ENCODE measurements around the gene MOB1B. TPM values are rescaled to one million over a fixed set of nuclear protein-coding genes. Genes with fewer than 3 reads are reported as not detected.
"Not testable (repeated sequence)": the region's sequence is repeated elsewhere in the genome, so short reads cannot be mapped to it uniquely, and the experiment has no call there.

MOB1B gene
- total RNA-seq, 1 donor from 2014 or later, result 32.2 TPM

GRCh38 chr4:70956549-70957210 lies 54.5 kb downstream of the MOB1B start:
- no peak for DNase-seq (ENCODE audit: low read depth)

GRCh38 chr4:70958681-70959080 lies 56.5 kb downstream of the MOB1B start:
- peak; percentile 15 for DNase-seq (ENCODE audit: low read depth)

GRCh38 chr4:70969076-70969475 lies 66.9 kb downstream of the MOB1B start:
- peak; percentile 65 for DNase-seq (ENCODE audit: low read depth)

GRCh38 chr4:70976252-70976651 lies 74.1 kb downstream of the MOB1B start:
- no peak for DNase-seq (ENCODE audit: low read depth)

- no peak for DNase-seq (ENCODE audit: low read depth)
Observed at GRCh38 chr4:70979445-70980008, 77.4 kb downstream of the MOB1B start.

GRCh38 chr4:70980196-70980595 lies 78.0 kb downstream of the MOB1B start:
- DNase-seq (ENCODE audit: low read depth), result no peak

GRCh38 chr4:70984106-70984505 lies 81.9 kb downstream of the MOB1B start:
- DNase-seq (ENCODE audit: low read depth), result no peak

- no peak for DNase-seq (ENCODE audit: low read depth)
Observed at GRCh38 chr4:70984589-70984988, 82.4 kb downstream of the MOB1B start.

- no peak for DNase-seq (ENCODE audit: low read depth)
Observed at GRCh38 chr4:70991596-70991995, 89.4 kb downstream of the MOB1B start.

GRCh38 chr4:70992391-70992881 lies 90.3 kb downstream of the MOB1B start:
- peak; percentile 23 for DNase-seq (ENCODE audit: low read depth)

- peak; percentile 68 for DNase-seq (ENCODE audit: low read depth)
Observed at GRCh38 chr4:70993181-70994068, 91.3 kb downstream of the MOB1B start, which contains the start of gene DCK. Gene DCK, plus strand, starts transcription at chr4:70993649. Its CDS starts 187 bp downstream, at chr4:70993836.

GRCh38 chr4:70994069-70994366 lies 91.8 kb downstream of the MOB1B start:
- no peak for DNase-seq (ENCODE audit: low read depth)

GRCh38 chr4:70994387-70995099 lies 92.4 kb downstream of the MOB1B start:
- DNase-seq (ENCODE audit: low read depth), result no peak

- no peak for DNase-seq (ENCODE audit: low read depth)
Observed at GRCh38 chr4:70996018-70996360, 93.8 kb downstream of the MOB1B start.

- no peak for DNase-seq (ENCODE audit: low read depth)
Observed at GRCh38 chr4:70997036-70997435, 94.9 kb downstream of the MOB1B start.

- DNase-seq (ENCODE audit: low read depth), result no peak
Observed at GRCh38 chr4:70997546-70997945, 95.4 kb downstream of the MOB1B start.

- not testable (repeated sequence) for DNase-seq (ENCODE audit: low read depth)
Observed at GRCh38 chr4:70999639-71000038, 97.5 kb downstream of the MOB1B start.

GRCh38 chr4:71001363-71001762 lies 99.2 kb downstream of the MOB1B start:
- DNase-seq (ENCODE audit: low read depth), result not testable (repeated sequence)

GRCh38 chr4:71004281-71004851 lies 102.2 kb downstream of the MOB1B start:
- no peak for DNase-seq (ENCODE audit: low read depth)

- DNase-seq (ENCODE audit: low read depth), result not testable (repeated sequence)
Observed at GRCh38 chr4:71005025-71005424, 102.9 kb downstream of the MOB1B start.

- DNase-seq (ENCODE audit: low read depth), result no peak
Observed at GRCh38 chr4:71006203-71006907, 104.2 kb downstream of the MOB1B start.
